Measurements from ENCODE around the gene NTF3. TPM values are rescaled to one million over a fixed set of nuclear protein-coding genes. Genes with fewer than 3 reads are reported as not detected.
A peak's percentile ranks its signal among the peaks of the same experiment; 100 is the strongest.

The NTF3 gene
- total RNA-seq, 2 donors from 2014 or later, result 0.63 to 0.67 TPM

DNA sequence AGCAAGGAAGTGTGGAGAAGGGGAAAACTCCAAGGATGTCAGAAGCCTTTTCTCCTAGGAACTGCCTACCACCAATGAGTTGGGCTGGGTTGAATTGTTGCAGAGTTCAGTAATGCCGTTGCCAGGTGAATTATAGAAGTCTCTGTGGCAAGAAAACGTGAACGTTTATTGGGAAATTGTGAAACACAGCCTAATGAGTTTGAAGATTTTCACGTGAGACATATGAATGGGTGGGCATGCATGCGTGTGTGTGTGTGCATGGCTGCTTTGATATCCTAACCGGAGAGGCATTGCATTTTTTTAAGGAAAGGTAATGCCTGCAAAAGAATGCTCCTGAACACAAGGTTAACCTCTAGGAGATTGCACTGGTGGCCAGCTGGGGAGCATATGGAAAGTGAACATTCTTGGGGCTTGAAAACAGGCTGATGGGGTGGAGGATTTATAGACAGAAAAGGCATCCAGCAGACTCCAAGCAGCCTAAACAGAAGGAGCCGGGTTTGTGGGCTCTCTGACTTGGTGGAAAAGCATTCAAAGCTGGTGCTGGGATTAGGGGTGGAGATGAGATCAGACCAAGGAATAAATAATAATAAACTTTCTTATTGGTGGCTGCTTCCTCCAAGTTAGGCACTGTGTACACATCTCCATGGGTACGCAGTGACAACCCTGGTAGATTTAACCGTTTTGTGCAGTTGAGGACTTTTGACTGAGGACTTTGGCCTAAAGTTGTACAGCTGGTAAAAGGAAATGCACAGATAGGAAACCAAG, 67.8 kb downstream of the NTF3 start:
- H3K9me3 ChIP-seq, result no peaks in the 10 kb centered on the region
- no peak overlapping the region for H3K27ac ChIP-seq
- DNase-seq (ENCODE audit: low spot score), result no peak
- H3K4me1 ChIP-seq, result no peaks in the 10 kb centered on the region
- no peak for TF ChIP-seq CTCF (IDR thresholded peaks at IDR 0.05)
- no peak overlapping the region for H3K4me3 ChIP-seq
- no peaks in the 10 kb centered on the region for H3K36me3 ChIP-seq
- H3K27me3 ChIP-seq, result no peaks in the 10 kb centered on the region

GRCh38 chr12:5500331-5500659, 68.4 kb downstream of the NTF3 start:
- H3K4me3 ChIP-seq, result no peak overlapping the region
- TF ChIP-seq CTCF (IDR thresholded peaks at IDR 0.05), result no peak
- H3K4me1 ChIP-seq, result no peaks in the 10 kb centered on the region
- no peaks in the 10 kb centered on the region for H3K27me3 ChIP-seq
- DNase-seq (ENCODE audit: low spot score), result no peak
- H3K36me3 ChIP-seq, result no peaks in the 10 kb centered on the region
- H3K9me3 ChIP-seq, result no peaks in the 10 kb centered on the region
- no peak overlapping the region for H3K27ac ChIP-seq

- H3K9me3 ChIP-seq, result no peaks in the 10 kb centered on the region
- H3K36me3 ChIP-seq, result no peaks in the 10 kb centered on the region
- no peak for DNase-seq (ENCODE audit: low spot score)
- no peaks in the 10 kb centered on the region for H3K27me3 ChIP-seq
- H3K4me3 ChIP-seq, result no peak overlapping the region
- H3K27ac ChIP-seq, result no peak overlapping the region
- TF ChIP-seq CTCF (IDR thresholded peaks at IDR 0.05), result no peak
- no peaks in the 10 kb centered on the region for H3K4me1 ChIP-seq
Observed at GRCh38 chr12:5503774-5504173, 71.9 kb downstream of the NTF3 start.

DNA sequence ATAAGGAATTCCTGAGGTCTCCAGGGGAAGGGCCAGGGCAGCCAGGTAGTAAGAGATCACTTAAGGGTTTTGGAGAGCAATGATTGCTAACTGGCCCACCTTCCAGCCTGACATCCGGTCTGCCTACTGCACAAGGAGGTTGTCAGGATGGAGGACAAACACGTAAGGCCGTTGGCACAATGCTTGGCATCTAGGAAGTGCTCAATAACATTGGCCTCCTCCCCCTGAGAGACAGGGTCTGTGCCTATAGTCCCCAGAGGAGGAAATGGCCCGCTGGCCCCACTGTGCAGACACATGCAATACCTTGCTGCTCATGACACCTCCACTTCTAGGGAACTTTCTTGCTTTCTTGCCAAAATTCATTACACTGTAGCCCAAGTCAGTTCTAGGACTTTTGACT, 73.2 kb downstream of the NTF3 start:
- TF ChIP-seq CTCF (IDR thresholded peaks at IDR 0.05), result no peak
- Histone ChIP-seq H3K36me3 (no peaks in the 10 kb centered on the region), H3K9me3 (no peaks in the 10 kb centered on the region), H3K27ac (no peak overlapping the region), H3K4me3 (no peak overlapping the region), H3K4me1 (no peaks in the 10 kb centered on the region), H3K27me3 (no peaks in the 10 kb centered on the region)
- DNase-seq (ENCODE audit: low spot score), result no peak

DNA sequence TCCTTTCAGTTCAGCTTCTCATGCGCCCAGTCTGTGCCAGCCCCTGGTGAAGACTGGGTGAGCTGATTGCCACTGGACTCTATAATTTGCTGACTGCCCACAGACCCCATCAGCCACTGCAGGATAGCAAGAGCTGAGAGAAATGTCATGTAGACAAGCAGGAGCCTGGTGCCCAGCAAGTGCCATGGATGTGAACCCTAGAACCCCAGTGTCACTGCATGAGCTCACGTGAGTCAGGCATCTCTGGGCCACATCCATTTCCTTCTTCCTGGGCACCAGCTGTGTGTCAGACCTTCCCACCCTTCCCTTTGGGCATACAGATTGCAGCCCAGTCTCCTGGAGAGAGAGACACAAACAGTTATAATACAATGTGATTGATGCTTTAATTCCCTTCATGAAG, 73.8 kb downstream of the NTF3 start:
- H3K4me1 ChIP-seq, result no peaks in the 10 kb centered on the region
- no peaks in the 10 kb centered on the region for H3K9me3 ChIP-seq
- H3K4me3 ChIP-seq, result no peak overlapping the region
- no peaks in the 10 kb centered on the region for H3K27me3 ChIP-seq
- H3K27ac ChIP-seq, result no peak overlapping the region
- DNase-seq (ENCODE audit: low spot score), result peak; percentile 26
- H3K36me3 ChIP-seq, result no peaks in the 10 kb centered on the region
- no peak for TF ChIP-seq CTCF (IDR thresholded peaks at IDR 0.05)

DNA sequence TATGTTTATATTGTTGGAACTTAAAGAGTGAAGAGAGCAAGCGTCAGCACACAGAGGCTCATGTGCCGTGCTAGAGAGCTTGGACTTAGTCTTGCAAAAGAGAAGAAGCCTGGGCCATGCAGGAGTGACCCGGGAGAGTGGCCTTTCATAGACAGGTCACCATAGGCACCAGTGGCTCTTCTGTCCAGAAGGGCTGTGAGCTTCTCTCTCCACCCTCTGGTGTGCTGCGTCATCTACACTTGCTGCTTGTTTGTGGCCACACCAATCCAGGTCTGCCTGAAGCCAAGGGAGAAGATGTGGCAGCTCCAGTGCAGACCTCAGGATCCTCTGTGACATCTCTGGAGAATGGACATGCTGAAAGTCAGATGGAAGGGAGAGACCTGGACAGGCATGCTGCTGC, 74.4 kb downstream of the NTF3 start:
- DNase-seq (ENCODE audit: low spot score), result peak; percentile 36
- H3K36me3 ChIP-seq, result no peaks in the 10 kb centered on the region
- H3K27ac ChIP-seq, result no peak overlapping the region
- no peaks in the 10 kb centered on the region for H3K9me3 ChIP-seq
- H3K4me3 ChIP-seq, result no peak overlapping the region
- H3K4me1 ChIP-seq, result peaks cover 0 to under 1% of the 10 kb centered on the region in 2 donors
- H3K27me3 ChIP-seq, result no peaks in the 10 kb centered on the region
- TF ChIP-seq CTCF (IDR thresholded peaks at IDR 0.05), result no peak
